Neural progenitor cell (in vitro differentiated cells): Measurements from ENCODE around the gene ANKRD42. TPM values are rescaled to one million over a fixed set of nuclear protein-coding genes. Genes with fewer than 3 reads are reported as not detected.

ENCODE experiments used
- DNase-seq: peaks from one replicate; pipeline ENCODE4 v3.0.0-alpha.2; 2016; ENCODE audit warnings: low spot score
- H2AFZ ChIP-seq: fragments of 200-600 bp; sonication (generic); replicated peaks from 2 replicates; pipeline ENCODE4 v1.6.1; 2016; ENCODE audit warnings: antibody characterized with exemption
- H3F3A ChIP-seq: fragments of 200-600 bp; sonication (generic); 2 replicates; pipeline ENCODE4 v1.6.1; 2016; ENCODE audit warnings: antibody characterized with exemption, low read depth
- H3K27ac ChIP-seq: fragments of 200-600 bp; sonication (generic); 2 replicates; pipeline ENCODE4 v1.5.1; 2016; ENCODE audit warnings: mild to moderate bottlenecking
- H3K27me3 ChIP-seq: fragments of 200-600 bp; sonication (generic); 2 replicates; pipeline ENCODE4 v1.6.1; 2016; ENCODE audit warnings: mild to moderate bottlenecking, moderate library complexity
- H3K36me3 ChIP-seq: fragments of 200-600 bp; sonication (generic); 2 replicates; pipeline ENCODE4 v1.5.1; 2016
- H3K4me1 ChIP-seq: fragments of 200-600 bp; sonication (generic); 2 replicates; pipeline ENCODE4 v1.6.1; 2016; ENCODE audit warnings: mixed run types
- H3K4me2 ChIP-seq: fragments of 200-600 bp; sonication (generic); 2 replicates; pipeline ENCODE4 v1.6.1; 2016
- H3K4me3 ChIP-seq: fragments of 200-600 bp; sonication (generic); 2 replicates; pipeline ENCODE4 v1.5.1; 2016
- H3K79me2 ChIP-seq: fragments of 200-600 bp; sonication (generic); 2 replicates; pipeline ENCODE4 v1.6.1; 2016; ENCODE audit warnings: low read depth
- H3K9ac ChIP-seq: fragments of 200-600 bp; sonication (generic); 2 replicates; pipeline ENCODE4 v1.6.1; 2016
- H3K9me3 ChIP-seq: fragments of 200-600 bp; sonication (generic); 2 replicates; pipeline ENCODE4 v1.5.1; 2016; ENCODE audit warnings: low read depth
- H4K20me1 ChIP-seq: fragments of 200-600 bp; sonication (generic); 2 replicates; pipeline ENCODE4 v1.6.1; 2016; ENCODE audit warnings: low read depth
- H3K27ac Mint-ChIP-seq: 3 replicates; pipeline ENCODE4 v1.8.0; 2021; ENCODE audit warnings: mixed read lengths
- H3K27me3 Mint-ChIP-seq: 2 replicates; pipeline ENCODE4 v1.8.0; 2022; ENCODE audit warnings: low read depth, mild to moderate bottlenecking, inconsistent platforms, moderate library complexity, mixed read lengths; ENCODE audit not compliant: insufficient read depth
- H3K36me3 Mint-ChIP-seq: 3 replicates; pipeline ENCODE4 v1.8.0; 2021; ENCODE audit warnings: mixed read lengths
- H3K4me1 Mint-ChIP-seq: 3 replicates; pipeline ENCODE4 v1.8.0; 2021; ENCODE audit warnings: mixed read lengths
- H3K4me3 Mint-ChIP-seq: 3 replicates; pipeline ENCODE4 v1.8.0; 2021; ENCODE audit warnings: mild to moderate bottlenecking, moderate library complexity, mixed read lengths
- H3K9me3 Mint-ChIP-seq: 3 replicates; pipeline ENCODE4 v1.8.0; 2020; ENCODE audit warnings: mixed read lengths
- CTCF ChIP-seq: fragments of 200-600 bp; sonication (generic); IDR thresholded peaks from 2 replicates; pipeline ENCODE4 v1.5.1; 2017; ENCODE audit warnings: antibody characterized with exemption, mild to moderate bottlenecking
- EZH2 ChIP-seq: fragments of 200-600 bp; sonication (generic); IDR thresholded peaks from 2 replicates; pipeline ENCODE4 v1.6.1; 2017; ENCODE audit warnings: antibody characterized with exemption, mild to moderate bottlenecking, moderate library complexity
- EZH2phosphoT487 ChIP-seq: fragments of 200-600 bp; sonication (generic); IDR thresholded peaks from 2 replicates; pipeline ENCODE4 v1.6.1; 2017; ENCODE audit warnings: antibody characterized with exemption
- total RNA-seq: library from RNA; depleted of rRNA; stranded (reverse); fragments of >200 nt; gene quantifications from 2 replicates; pipeline ENCODE4 v1.2.3, GENCODE V29; 2015; ENCODE audit warnings: low replicate concordance

ANKRD42 gene
- total RNA-seq, 1 donor from 2014 or later, result 4.4 TPM

GRCh38 chr11:83151274-83151977 lies 42.1 kb upstream of the ANKRD42 start:
- no peaks in the 10 kb centered on the region for H3K9me3 ChIP-seq
- no peaks in the 10 kb centered on the region for H4K20me1 ChIP-seq
- no peak overlapping the region for H3K4me3 Mint-ChIP-seq
- no peaks in the 10 kb centered on the region for H3K9me3 Mint-ChIP-seq
- H3K4me1 ChIP-seq, result no peaks in the 10 kb centered on the region
- H3K4me2 ChIP-seq, result no peak overlapping the region
- no peak for DNase-seq
- H3K4me1 Mint-ChIP-seq, result peaks cover 4% of the 10 kb centered on the region
- H3K36me3 Mint-ChIP-seq, result no peaks in the 10 kb centered on the region
- H3K27me3 ChIP-seq, result no peaks in the 10 kb centered on the region
- H3F3A ChIP-seq, result peaks cover 11% of the 10 kb centered on the region
- no peaks in the 10 kb centered on the region for H3K79me2 ChIP-seq
- no peak overlapping the region for H3K9ac ChIP-seq
- H3K36me3 ChIP-seq, result no peaks in the 10 kb centered on the region
- TF ChIP-seq CTCF (no peak), EZH2 (no peak), EZH2phosphoT487 (no peak)
- H2AFZ ChIP-seq, result no peak overlapping the region
- H3K27ac ChIP-seq, result no peak overlapping the region
- no peaks in the 10 kb centered on the region for H3K27me3 Mint-ChIP-seq
- H3K27ac Mint-ChIP-seq, result no peak overlapping the region
- no peak overlapping the region for H3K4me3 ChIP-seq

GRCh38 chr11:83152264-83152663 lies 41.2 kb upstream of the ANKRD42 start:
- Histone ChIP-seq H4K20me1 (peaks cover under 1% of the 10 kb centered on the region), H2AFZ (no peak overlapping the region), H3F3A (peaks cover 14% of the 10 kb centered on the region), H3K79me2 (peaks cover 3% of the 10 kb centered on the region), H3K4me2 (no peak overlapping the region), H3K4me1 (no peaks in the 10 kb centered on the region), H3K4me3 (no peak overlapping the region), H3K36me3 (no peaks in the 10 kb centered on the region), H3K27me3 (no peaks in the 10 kb centered on the region), H3K9me3 (no peaks in the 10 kb centered on the region), H3K27ac (no peak overlapping the region), H3K9ac (no peak overlapping the region)
- Mint-ChIP-seq H3K4me1 (peaks cover 4% of the 10 kb centered on the region), H3K9me3 (no peaks in the 10 kb centered on the region), H3K36me3 (peaks cover 2% of the 10 kb centered on the region), H3K27me3 (no peaks in the 10 kb centered on the region), H3K4me3 (no peak overlapping the region), H3K27ac (no peak overlapping the region)
- no peak for DNase-seq
- no peak for TF ChIP-seq EZH2
- no peak for TF ChIP-seq EZH2phosphoT487
- TF ChIP-seq CTCF, result no peak

GRCh38 chr11:83153764-83154163 lies 39.7 kb upstream of the ANKRD42 start:
- Mint-ChIP-seq H3K9me3 (no peaks in the 10 kb centered on the region), H3K36me3 (peaks cover 2% of the 10 kb centered on the region), H3K27ac (no peak overlapping the region), H3K4me1 (peaks cover 4% of the 10 kb centered on the region), H3K27me3 (no peaks in the 10 kb centered on the region), H3K4me3 (no peak overlapping the region)
- TF ChIP-seq CTCF (no peak), EZH2phosphoT487 (no peak), EZH2 (no peak)
- H3K4me2 ChIP-seq, result no peak overlapping the region
- H2AFZ ChIP-seq, result no peak overlapping the region
- no peaks in the 10 kb centered on the region for H3K9me3 ChIP-seq
- DNase-seq, result no peak
- H3K4me3 ChIP-seq, result no peak overlapping the region
- no peaks in the 10 kb centered on the region for H3K4me1 ChIP-seq
- H3K9ac ChIP-seq, result no peak overlapping the region
- H3K79me2 ChIP-seq, result peaks cover 18% of the 10 kb centered on the region
- no peaks in the 10 kb centered on the region for H3K27me3 ChIP-seq
- H4K20me1 ChIP-seq, result peaks cover 15% of the 10 kb centered on the region
- no peak overlapping the region for H3K27ac ChIP-seq
- H3F3A ChIP-seq, result peaks cover 25% of the 10 kb centered on the region
- H3K36me3 ChIP-seq, result peaks cover 4% of the 10 kb centered on the region
